SIG-M5 (cell line): ENCODE results near the gene IMPG1.

Experiments
- DNase-seq: peaks from one replicate; lab custom pipeline; 2025; lab: John Stamatoyannopoulos, UW

Gene IMPG1

GRCh38 chr6:76072562-76072961 lies at the start of gene IMPG1:
Gene IMPG1 (minus strand): TSS chr6:76072662. CDS start chr6:76072488, 174 bp downstream.
- DNase-seq = no peak

GRCh38 chr6:76120302-76120701 lies 47.8 kb upstream of the IMPG1 start:
- DNase-seq = no peak

- no peak for DNase-seq
Measured at GRCh38 chr6:76073281-76073680, 819 bp upstream of the IMPG1 start.

- DNase-seq = no peak
Measured at GRCh38 chr6:76057469-76057868, 15.0 kb downstream of the IMPG1 start.

- no peak for DNase-seq
Measured at GRCh38 chr6:76052314-76052713, 20.1 kb downstream of the IMPG1 start.

- DNase-seq = no peak
Measured at GRCh38 chr6:76043690-76044089, 28.8 kb downstream of the IMPG1 start.

- no peak for DNase-seq
Measured at GRCh38 chr6:76035713-76036112, 36.7 kb downstream of the IMPG1 start.

- no peak for DNase-seq
Measured at GRCh38 chr6:76026101-76026500, 46.4 kb downstream of the IMPG1 start.

GRCh38 chr6:76014626-76015530 lies 57.6 kb downstream of the IMPG1 start:
- no peak for DNase-seq

- DNase-seq = no peak
Measured at GRCh38 chr6:76004202-76004601, 68.3 kb downstream of the IMPG1 start.

- no peak for DNase-seq
Measured at GRCh38 chr6:76003686-76004085, 68.8 kb downstream of the IMPG1 start.

- DNase-seq = no peak
Measured at GRCh38 chr6:76003113-76003512, 69.3 kb downstream of the IMPG1 start.

GRCh38 chr6:76000629-76001028 lies 71.8 kb downstream of the IMPG1 start:
- no peak for DNase-seq

- no peak for DNase-seq
Measured at GRCh38 chr6:75997696-75998095, 74.8 kb downstream of the IMPG1 start.

- DNase-seq = no peak
Measured at GRCh38 chr6:75993236-75994162, 79.0 kb downstream of the IMPG1 start.

GRCh38 chr6:75991941-75992340 lies 80.5 kb downstream of the IMPG1 start:
- DNase-seq = no peak

GRCh38 chr6:75986935-75987334 lies 85.5 kb downstream of the IMPG1 start:
- DNase-seq = no peak

- DNase-seq = no peak
Measured at GRCh38 chr6:75975904-75976303, 96.6 kb downstream of the IMPG1 start.

- DNase-seq = no peak
Measured at GRCh38 chr6:75970093-75970492, 102.4 kb downstream of the IMPG1 start.

GRCh38 chr6:75968143-75968542 lies 104.3 kb downstream of the IMPG1 start:
- no peak for DNase-seq

- DNase-seq = no peak
Measured at GRCh38 chr6:75963569-75963968, 108.9 kb downstream of the IMPG1 start.

- DNase-seq = no peak
Measured at GRCh38 chr6:75952128-75952527, 120.3 kb downstream of the IMPG1 start.

- DNase-seq = no peak
Measured at GRCh38 chr6:75947935-75948334, 124.5 kb downstream of the IMPG1 start.
